ENCODE results near the gene B2M.
"Not testable (repeated sequence)": the region's sequence is repeated elsewhere in the genome, so short reads cannot be mapped to it uniquely, and the experiment has no call there.

The B2M gene

DNA sequence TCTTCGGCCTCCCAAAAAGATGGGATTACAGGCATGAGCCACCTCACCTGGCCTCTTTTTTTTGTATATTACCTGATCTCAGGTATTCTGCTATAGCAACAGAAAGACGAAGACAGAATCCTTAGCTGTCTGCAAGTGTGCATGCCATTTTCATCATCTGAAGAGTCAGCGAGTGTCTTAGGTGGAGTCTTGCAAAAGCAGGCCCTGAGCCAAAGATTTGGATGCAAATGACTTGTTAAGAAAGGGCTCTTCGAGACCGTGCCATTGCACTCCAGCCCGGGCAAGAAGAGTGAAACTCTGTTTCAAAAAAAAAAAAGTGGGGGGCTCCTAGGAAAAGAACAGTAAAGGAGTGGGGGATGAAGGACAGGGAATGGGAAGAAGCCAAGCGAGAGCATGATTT is 14.8 kb downstream of the B2M start:
- no peak for DNase-seq (ENCODE audit: low read depth in 2 of 2)

GRCh38 chr15:44726568-44727484 is 15.5 kb downstream of the B2M start:
- peak in 1 of 2 donors; percentile 53 for DNase-seq (ENCODE audit: low read depth in 2 of 2)

GRCh38 chr15:44727485-44728231 is 16.3 kb downstream of the B2M start:
- DNase-seq (ENCODE audit: low read depth in 2 of 2), result no peak

- DNase-seq (ENCODE audit: low read depth in 2 of 2), result not testable (repeated sequence)
These were observed 16.9 kb downstream of the B2M start for GRCh38 chr15:44728232-44728575.

DNA sequence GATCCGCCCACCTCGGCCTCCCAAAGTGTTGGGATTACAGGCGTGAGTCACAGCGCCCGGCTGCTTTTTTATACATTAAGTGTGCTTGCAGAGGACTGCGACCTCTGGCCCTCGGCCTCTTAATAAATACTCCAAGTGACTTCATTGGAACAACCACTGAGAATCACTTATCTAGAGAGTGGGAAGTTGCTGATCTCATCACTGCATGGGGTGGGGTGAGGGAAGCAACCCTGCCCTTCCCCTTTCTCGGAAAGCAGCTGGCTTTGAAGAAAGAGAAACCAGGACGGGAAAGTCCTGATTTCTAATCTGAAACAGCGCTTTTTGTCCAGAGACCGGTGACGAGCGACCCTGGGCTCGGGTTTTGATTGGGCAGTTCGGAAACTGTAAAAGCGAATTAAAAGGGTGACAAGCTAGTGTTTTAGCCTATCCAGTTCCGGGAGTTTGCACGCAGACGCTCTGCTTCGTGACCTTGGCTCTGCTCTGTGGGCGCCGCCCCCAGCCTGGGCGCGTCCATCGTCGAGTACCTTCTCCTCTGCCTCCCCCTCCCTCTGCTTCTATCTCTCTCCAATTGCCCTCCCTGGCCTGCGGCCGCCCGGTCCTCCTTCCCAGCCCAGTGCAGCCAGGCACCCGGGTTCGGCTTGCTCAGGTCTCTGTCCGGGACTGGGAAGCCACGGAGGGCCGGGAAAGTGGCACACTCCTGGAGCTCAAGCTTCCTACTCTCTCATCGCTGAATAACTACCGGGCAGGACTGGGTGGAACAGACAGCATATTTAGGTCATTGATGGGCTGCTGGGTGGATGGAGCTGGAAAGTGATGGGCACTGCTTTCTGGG is 17.5 kb downstream of the B2M start:
- DNase-seq (ENCODE audit: low read depth in 2 of 2), result peak; percentile 89 to 90

GRCh38 chr15:44729408-44730127 is 18.3 kb downstream of the B2M start:
- no peak for DNase-seq (ENCODE audit: low read depth in 2 of 2)

DNA sequence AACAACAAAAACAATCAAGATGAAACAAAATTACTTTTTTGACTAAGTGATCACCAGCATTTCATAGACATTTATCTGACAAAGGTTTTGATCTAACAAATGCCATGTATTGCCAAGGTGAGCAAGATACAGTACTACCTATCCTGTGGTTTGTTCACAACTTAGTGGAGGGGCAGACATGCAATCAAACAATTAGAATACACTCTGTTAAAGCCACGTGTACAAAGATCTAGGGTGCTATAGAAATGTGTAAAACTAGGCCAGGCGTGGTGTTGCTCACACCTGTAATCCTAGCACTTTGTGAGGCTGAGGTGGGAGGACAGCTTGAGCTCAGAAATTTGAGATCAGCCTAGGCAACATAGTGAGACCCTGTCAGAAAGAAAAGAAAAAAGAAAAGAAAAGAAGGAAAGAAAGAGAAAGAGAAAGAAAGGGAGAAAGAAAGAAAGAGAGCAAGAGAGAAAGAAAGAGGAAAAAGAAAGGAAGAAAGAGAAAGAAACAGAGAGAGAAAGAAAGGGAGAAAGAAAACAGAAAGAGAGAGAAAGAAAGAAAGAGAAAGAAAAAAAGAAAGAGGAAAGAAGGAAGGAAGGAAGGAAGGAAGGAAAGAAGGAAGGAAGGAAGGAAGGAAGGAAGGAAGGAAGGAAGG is 23.6 kb downstream of the B2M start:
- DNase-seq (ENCODE audit: low read depth in 2 of 2), result no peak

DNA sequence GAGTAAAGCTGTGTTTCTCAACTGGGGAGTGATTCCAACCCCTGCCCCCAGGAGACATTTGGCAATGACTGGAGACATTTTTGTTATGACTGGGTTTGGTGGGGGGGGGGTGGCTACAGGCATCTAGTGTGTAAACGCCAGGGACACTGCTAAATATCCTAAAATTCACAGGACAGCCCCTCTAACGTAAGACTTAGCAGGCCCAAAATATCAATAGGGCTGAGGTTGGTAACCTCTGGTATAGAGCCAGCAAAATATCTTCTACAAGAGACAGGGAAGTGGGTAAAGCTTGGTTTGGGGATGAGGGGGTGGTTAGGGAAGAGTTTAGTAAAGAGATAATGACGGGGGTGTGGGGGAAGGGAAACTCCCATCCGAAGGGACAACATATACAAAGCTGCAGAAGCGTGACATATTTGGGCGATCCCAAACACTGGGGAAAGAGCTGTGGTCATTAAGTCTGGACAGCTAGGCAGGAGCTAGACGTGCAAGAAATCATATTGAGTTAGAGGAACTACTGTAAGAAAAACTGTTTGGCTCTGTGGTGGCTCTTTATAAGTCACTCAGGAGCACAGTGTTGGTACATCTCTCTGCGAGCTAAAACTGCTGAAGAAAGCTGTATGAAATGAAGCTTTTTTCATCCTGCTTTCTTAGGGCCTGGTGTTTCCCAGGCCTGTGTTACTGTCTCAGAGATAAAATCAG is 24.3 kb downstream of the B2M start:
- DNase-seq (ENCODE audit: low read depth in 2 of 2), result no peak

DNA sequence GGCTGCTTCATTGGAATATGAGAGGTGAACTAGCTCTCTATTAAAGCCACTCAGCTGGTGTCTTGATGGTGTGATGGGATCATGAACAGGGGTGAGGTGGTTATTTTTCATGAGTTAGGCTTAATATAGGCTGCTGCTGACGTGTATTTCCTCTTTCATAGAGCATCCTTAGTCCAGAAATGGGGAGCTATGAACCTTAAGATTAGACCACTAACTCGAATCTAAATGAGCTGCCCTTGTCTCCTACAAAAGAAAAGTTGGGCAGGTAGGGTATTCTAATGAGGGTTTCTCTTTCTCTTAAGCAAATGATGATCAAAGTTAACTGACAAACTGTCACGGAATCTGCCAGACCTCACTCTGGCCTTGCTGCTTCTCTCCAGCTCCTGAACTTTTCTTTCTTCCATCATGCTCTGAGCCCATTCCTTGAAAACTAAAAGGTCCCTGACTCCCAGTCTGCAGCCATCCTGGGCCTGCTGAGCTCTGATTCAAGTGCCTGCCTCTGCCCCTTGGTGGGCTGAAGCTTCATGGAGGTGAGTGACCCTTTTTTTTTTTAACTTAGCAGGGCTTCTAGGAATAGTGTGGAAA is 25.0 kb downstream of the B2M start, which contains the start of gene TRIM69:
Gene TRIM69, plus strand, starts transcription at position 348 of the 585 bp plus-strand sequence. Its CDS starts 177 bp downstream, at position 525.
- DNase-seq (ENCODE audit: low read depth in 2 of 2), result no peak

- DNase-seq (ENCODE audit: low read depth in 2 of 2), result no peak
These were observed 27.1 kb downstream of the B2M start for GRCh38 chr15:44738340-44738984.

- not testable (repeated sequence) for DNase-seq (ENCODE audit: low read depth in 2 of 2)
These were observed 28.0 kb downstream of the B2M start for GRCh38 chr15:44739222-44739847.

DNA sequence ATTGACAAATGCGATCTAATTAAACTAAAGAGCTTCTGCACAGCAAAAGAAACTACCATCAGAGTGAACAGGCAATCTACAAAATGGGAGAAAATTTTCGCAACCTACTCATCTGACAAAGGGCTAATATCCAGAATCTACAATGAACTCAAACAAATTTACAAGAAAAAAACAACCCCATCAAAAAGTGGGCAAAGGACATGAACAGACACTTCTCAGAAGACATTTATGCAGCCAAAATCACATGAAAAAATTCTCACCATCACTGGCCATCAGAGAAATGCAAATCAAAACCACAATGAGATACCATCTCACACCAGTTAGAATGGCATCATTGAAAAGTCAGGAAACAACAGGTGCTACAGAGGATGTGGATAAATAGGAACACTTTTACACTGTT is 32.1 kb downstream of the B2M start:
- not testable (repeated sequence) for DNase-seq (ENCODE audit: low read depth in 2 of 2)

DNA sequence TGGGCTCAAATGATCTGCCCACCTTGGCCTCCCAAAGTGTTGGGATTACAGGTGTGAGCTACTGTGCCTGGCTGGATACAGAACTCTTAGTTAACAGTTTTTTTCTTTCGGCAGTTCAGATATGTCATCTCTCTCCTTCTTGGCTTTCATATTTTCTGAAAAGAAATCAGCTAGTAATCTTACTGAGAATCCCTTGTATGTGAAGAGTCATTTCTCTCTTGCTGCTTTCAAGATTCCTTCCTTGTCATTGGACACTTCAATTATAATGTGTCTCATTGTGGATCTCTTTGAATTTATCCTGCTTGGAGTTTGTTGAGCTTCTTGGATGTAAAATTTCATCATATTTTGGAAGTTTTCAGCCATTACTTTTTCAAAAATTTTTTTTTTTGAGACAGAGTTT is 42.0 kb downstream of the B2M start:
- no peak for DNase-seq (ENCODE audit: low read depth in 2 of 2)

DNA sequence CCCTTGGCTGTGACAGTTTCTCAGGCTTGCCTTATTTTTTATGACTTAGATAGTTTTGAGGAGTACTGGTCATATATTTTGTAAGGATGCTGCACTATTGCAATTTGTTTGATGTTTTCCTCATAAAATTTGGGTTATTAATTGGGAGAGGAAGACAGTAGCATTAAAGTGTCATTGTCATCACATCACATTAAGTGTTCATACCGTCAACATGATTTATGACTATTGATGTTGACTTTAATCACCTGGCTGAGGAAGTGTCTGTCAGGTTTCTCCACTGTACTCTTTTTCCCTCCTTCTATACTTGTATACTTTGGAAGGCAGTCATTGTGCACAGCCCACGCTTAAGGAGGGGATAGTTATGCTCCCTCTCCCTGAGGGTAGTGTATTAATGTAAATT is 51.9 kb downstream of the B2M start:
- no peak for DNase-seq (ENCODE audit: low read depth in 2 of 2)

GRCh38 chr15:44763848-44764247 is 52.5 kb downstream of the B2M start:
- DNase-seq (ENCODE audit: low read depth in 2 of 2), result no peak

DNA sequence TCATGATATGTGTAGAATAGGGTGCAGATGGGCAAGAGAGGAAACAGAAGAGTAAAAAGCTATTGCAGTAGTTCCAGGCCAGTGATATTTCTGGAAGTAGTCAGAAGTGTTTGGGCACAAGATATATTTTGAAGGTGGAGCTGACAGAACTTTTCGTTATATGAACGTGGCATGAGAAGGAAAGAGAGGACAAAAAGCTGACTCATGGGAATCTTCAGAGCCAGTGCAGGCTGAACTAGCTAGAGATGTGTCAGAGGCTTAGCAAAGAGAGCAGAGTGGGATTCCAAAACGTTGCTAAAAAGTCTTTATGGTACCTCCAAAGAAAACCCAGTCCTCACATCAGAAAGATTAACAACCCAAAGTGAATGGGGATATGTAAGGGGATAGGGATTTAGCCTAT is 53.7 kb downstream of the B2M start:
- no peak for DNase-seq (ENCODE audit: low read depth in 2 of 2)
